ENCODE data around the gene DHRS1. TPM values are rescaled to one million over a fixed set of nuclear protein-coding genes. Genes with fewer than 3 reads are reported as not detected.

The DHRS1 gene
- total and polyA plus RNA-seq, 8 donors, result 24.9 to 55.5 (median 42.6) TPM

DNA sequence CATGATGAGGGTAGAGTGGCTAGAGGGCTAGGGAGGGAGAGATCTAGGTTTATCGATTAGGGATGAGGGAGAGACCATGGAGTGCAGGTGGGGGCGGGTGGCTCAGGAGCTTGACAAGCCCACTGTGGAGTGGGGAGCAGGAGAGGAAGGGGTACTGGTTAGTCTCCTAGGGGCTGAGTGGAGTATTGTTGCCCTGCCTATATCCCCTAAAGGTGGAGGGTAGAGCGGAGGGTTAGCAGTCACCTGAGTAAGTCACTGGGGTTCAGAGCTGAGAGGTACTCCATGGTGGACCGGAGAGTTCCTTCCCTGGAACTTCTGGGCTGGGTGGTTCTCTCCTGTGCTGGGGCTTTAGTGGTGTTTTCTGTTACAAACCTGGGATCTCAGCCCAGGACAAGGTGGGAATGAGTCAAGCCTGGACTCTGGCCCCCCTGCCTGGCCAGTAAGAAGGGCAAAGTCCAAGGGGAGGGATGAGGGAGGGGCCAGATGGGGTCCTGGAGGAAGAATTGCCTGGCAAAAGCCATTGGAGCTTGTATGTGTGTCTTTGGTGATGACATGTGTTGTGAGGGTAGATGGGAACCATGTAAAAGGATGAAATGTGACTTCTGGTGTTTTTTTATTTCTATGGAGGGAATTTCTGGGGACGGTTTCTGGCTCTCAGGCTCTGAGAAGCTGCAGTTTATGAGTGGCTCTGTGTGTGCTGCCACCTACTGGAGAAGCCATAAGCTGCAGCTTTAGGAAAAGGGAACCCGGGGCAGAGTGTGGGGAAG lies 8.2 kb upstream of the DHRS1 start, which contains the start of gene CIDEB:
TSS of gene CIDEB (minus strand) at position 403 of the 767 bp plus-strand sequence. CDS start at position 284, 119 bp downstream.
- TF ChIP-seq, protein P1, sequence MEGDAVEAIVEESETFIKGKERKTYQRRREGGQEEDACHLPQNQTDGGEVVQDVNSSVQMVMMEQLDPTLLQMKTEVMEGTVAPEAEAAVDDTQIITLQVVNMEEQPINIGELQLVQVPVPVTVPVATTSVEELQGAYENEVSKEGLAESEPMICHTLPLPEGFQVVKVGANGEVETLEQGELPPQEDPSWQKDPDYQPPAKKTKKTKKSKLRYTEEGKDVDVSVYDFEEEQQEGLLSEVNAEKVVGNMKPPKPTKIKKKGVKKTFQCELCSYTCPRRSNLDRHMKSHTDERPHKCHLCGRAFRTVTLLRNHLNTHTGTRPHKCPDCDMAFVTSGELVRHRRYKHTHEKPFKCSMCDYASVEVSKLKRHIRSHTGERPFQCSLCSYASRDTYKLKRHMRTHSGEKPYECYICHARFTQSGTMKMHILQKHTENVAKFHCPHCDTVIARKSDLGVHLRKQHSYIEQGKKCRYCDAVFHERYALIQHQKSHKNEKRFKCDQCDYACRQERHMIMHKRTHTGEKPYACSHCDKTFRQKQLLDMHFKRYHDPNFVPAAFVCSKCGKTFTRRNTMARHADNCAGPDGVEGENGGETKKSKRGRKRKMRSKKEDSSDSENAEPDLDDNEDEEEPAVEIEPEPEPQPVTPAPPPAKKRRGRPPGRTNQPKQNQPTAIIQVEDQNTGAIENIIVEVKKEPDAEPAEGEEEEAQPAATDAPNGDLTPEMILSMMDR (IDR thresholded peaks at IDR 0.05), result peak; percentile 93 to 97
- H3K36me3 ChIP-seq, result peaks cover 3 to 52% of the 10 kb centered on the region in 2 donors
- DNase-seq (peak in 2 of 4 donors; percentile 51 to 67), ATAC-seq (peak; percentile 40)
- intact Hi-C loops (cut with DNase I), result no loop called here
- peaks cover 19 to 53% of the 10 kb centered on the region in 2 donors for H3K4me1 ChIP-seq
- no peaks in the 10 kb centered on the region for H3K27me3 ChIP-seq
- no peaks in the 10 kb centered on the region for H3K9me3 ChIP-seq
- H3K4me3 ChIP-seq, result no peak within 1 kb of the TSS
- H3K27ac ChIP-seq, result peak within 1 kb of the TSS in 1 of 2 donors; percentile 6

DNA sequence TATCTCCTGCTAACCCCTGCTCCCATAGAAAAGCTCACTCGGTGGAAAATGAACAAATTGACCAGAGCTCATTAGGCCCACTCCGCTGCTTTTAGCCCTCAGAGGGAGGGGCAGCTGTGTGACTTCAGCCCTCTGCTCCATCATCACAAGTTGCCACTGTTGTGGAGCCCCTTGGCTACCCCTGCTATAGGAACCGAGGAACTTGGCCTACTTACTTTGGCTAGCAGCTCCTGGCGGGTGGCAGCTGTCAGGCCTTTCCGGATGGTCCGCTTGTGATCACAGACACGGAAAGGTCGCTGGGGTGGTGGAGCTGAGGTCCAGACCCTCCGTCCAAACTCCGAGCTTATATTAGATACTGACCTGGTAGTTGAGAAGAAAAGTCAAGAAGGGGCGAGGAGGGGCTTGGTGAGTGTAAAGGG lies 7.6 kb upstream of the DHRS1 start:
- Histone ChIP-seq H3K4me3 (no peak overlapping the region), H3K4me1 (peaks cover 17 to 48% of the 10 kb centered on the region in 2 donors), H3K27ac (no peak overlapping the region), H3K27me3 (no peaks in the 10 kb centered on the region), H3K36me3 (peaks cover 3 to 58% of the 10 kb centered on the region in 2 donors), H3K9me3 (no peaks in the 10 kb centered on the region)
- intact Hi-C loops (cut with DNase I), result no loop called here
- TF ChIP-seq, protein P1 (IDR thresholded peaks at IDR 0.05), result no peak
- no peak for ATAC-seq
- no peak for DNase-seq

DNA sequence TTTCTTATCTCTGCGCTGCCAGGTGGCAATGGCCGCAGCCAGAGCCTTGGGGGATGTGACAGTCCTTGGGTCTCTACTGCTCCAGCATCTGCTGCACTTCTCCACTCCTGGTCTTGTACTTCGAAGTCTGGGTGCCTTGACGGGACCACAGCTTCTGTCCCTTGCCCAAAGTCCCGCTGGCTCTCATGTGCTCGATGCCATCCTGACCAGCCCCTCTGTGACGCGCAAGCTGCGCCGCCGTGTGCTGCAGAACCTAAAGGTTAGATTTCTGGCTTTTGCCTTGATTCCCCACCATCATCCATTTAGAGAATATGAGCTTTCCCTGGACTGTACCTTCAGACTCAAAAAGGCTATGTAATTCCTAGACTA lies 4.4 kb upstream of the DHRS1 start:
- H3K27me3 ChIP-seq, result no peaks in the 10 kb centered on the region
- ATAC-seq (no peak), DNase-seq (no peak)
- no peaks in the 10 kb centered on the region for H3K9me3 ChIP-seq
- peaks cover 7 to 38% of the 10 kb centered on the region in 2 donors for H3K4me1 ChIP-seq
- H3K36me3 ChIP-seq, result peaks cover 3 to 70% of the 10 kb centered on the region in 2 donors
- intact Hi-C loops (cut with DNase I), result no loop called here
- H3K4me3 ChIP-seq, result no peak overlapping the region
- TF ChIP-seq, protein P1 (IDR thresholded peaks at IDR 0.05), result no peak
- no peak overlapping the region for H3K27ac ChIP-seq

DNA sequence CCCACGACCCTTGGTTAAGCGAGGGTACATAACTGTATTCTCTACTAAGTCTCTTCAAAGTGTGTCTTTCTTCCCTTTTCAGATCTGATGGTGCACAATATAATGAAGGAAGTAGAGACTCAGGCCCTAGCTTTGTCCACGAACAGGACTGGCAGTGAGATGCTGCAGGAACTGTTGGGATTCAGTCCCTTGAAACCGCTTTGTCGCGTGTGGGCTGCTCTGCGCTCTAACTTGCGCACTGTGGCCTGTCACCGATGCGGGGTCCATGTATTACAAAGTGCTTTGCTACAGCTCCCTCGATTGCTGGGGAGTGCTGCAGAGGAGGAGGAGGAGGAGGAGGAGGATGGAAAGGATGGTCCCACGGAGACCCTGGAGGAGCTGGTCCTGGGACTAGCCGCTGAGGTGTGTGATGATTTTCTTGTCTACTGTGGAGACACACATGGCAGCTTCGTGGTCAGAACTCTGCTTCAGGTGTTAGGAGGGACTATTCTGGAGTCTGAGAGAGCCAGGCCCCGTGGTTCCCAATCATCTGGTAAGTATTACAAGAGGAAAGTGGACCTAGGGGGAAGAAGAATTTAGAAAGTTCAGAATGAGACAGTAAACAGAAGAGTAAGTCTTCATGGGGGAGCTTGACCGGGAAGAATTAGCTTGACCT lies 873 bp upstream of the DHRS1 start:
- peak overlapping the region; percentile 73 to 82 for H3K27ac ChIP-seq
- H3K27me3 ChIP-seq, result no peaks in the 10 kb centered on the region
- ATAC-seq (no peak), DNase-seq (no peak)
- TF ChIP-seq, protein P1 (IDR thresholded peaks at IDR 0.05), result no peak
- intact Hi-C loops (cut with DNase I), result no loop called here
- H3K9me3 ChIP-seq, result no peaks in the 10 kb centered on the region
- peaks cover 3 to 54% of the 10 kb centered on the region in 2 donors for H3K36me3 ChIP-seq
- peaks cover 14 to 47% of the 10 kb centered on the region in 2 donors for H3K4me1 ChIP-seq
- H3K4me3 ChIP-seq, result peak overlapping the region; percentile 82 to 91

DNA sequence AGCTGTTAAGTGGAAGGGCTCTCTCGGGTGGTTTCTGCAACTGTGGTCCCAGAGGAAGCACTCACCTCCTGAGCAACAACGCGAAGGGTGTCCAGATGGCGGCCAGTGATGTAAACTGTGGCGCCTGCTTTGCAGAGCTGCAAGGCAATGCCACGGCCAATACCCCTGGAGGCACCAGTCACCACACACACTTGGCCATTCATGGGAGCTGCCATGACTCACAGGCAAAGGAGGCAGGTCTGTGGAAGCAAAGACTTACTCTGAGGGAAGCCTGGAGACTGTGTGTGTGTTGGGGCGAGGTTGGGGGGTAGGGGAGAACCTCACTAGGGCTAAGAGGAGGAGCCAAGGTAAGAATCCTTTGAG lies 707 bp downstream of the DHRS1 start:
- Histone ChIP-seq H3K36me3 (peaks cover 3 to 49% of the 10 kb centered on the region in 2 donors), H3K27ac (peak overlapping the region; percentile 73 to 82), H3K4me3 (peak overlapping the region; percentile 82 to 91), H3K4me1 (peaks cover 14 to 47% of the 10 kb centered on the region in 2 donors), H3K27me3 (no peaks in the 10 kb centered on the region), H3K9me3 (no peaks in the 10 kb centered on the region)
- intact Hi-C loops (cut with DNase I), result loop anchor here in 1 of 2 donors (5.0 kb wide), 1 partner anchor 57 kb away; the partner anchor contains the start of gene TINF2
- DNase-seq (peak in 1 of 4 donors; percentile 63), ATAC-seq (peak; percentile 40)
- TF ChIP-seq, protein P1 (IDR thresholded peaks at IDR 0.05), result no peak

Data from left lung (tissue), 10 donors.